Stimulated activated CD8-positive, alpha-beta memory T cell treated with anti-CD3 and anti-CD28 coated beads, Interleukin-7, amount 100 ng/mL, for 48 hours (primary cell): ENCODE measurements around the gene KCNG3.
"Not testable (repeated sequence)": the region's sequence is repeated elsewhere in the genome, so short reads cannot be mapped to it uniquely, and the experiment has no call there.

Source experiments
- DNase-seq, 2 donors: peaks; one replicate each; pipeline ENCODE4 v3.0.0-alpha.2; 2020; ENCODE audit warnings: low read depth in 1 of 2; ENCODE audit errors: extremely low read depth in 1 of 2

KCNG3 gene

GRCh38 chr2:42435628-42436027, 58.2 kb downstream of the KCNG3 start:
- DNase-seq, result no peak

GRCh38 chr2:42430188-42430587, 63.6 kb downstream of the KCNG3 start:
- no peak for DNase-seq

GRCh38 chr2:42429352-42429751, 64.4 kb downstream of the KCNG3 start:
- no peak for DNase-seq

GRCh38 chr2:42425697-42426096, 68.1 kb downstream of the KCNG3 start:
- no peak for DNase-seq

- DNase-seq, result no peak
These were observed 69.7 kb downstream of the KCNG3 start for GRCh38 chr2:42424033-42424432.

- no peak for DNase-seq
These were observed 72.1 kb downstream of the KCNG3 start for GRCh38 chr2:42421601-42422239.

- DNase-seq, result no peak
These were observed 72.7 kb downstream of the KCNG3 start for GRCh38 chr2:42421157-42421485.

GRCh38 chr2:42414648-42415047, 79.1 kb downstream of the KCNG3 start:
- DNase-seq, result no peak

GRCh38 chr2:42414158-42414557, 79.6 kb downstream of the KCNG3 start:
- DNase-seq, result no peak

- no peak for DNase-seq
These were observed 82.9 kb downstream of the KCNG3 start for GRCh38 chr2:42410742-42411514.

- no peak for DNase-seq
These were observed 85.8 kb downstream of the KCNG3 start for GRCh38 chr2:42408009-42408408.

- DNase-seq, result no peak
These were observed 86.3 kb downstream of the KCNG3 start for GRCh38 chr2:42407476-42407875.

- no peak for DNase-seq
These were observed 89.1 kb downstream of the KCNG3 start for GRCh38 chr2:42404676-42405075.

- DNase-seq, result no peak
These were observed 92.0 kb downstream of the KCNG3 start for GRCh38 chr2:42401773-42402172.

- not testable (repeated sequence) for DNase-seq
These were observed 95.7 kb downstream of the KCNG3 start for GRCh38 chr2:42398052-42398451.

GRCh38 chr2:42393320-42393719, 100.5 kb downstream of the KCNG3 start:
- not testable (repeated sequence) for DNase-seq

- DNase-seq, result no peak
These were observed 101.6 kb downstream of the KCNG3 start for GRCh38 chr2:42392191-42392590.
